Psoas muscle (tissue), 8 donors: ENCODE measurements around the gene FADS2. TPM values are rescaled to one million over a fixed set of nuclear protein-coding genes. Genes with fewer than 3 reads are reported as not detected.

Source experiments
- ATAC-seq, 4 donors: fragments of 200-7000 bp; cut with Tn5 transposase; one replicate each; pipeline ENCODE4 v1.9.1; 2020; ENCODE audit warnings: moderate library complexity in 3 of 4, mild to moderate bottlenecking in 2 of 4
- DNase-seq, 2 donors: peaks; one replicate each; pipeline ENCODE4 v3.0.0-alpha.2; 2020
- H3K27ac ChIP-seq: fragments of 200-600 bp; one replicate; pipeline ENCODE4 v1.8.0; 2022
- H3K27me3 ChIP-seq, 3 donors: fragments of 200-600 bp in 1 of 3; one replicate each; pipeline versions ENCODE4 v1.6.1 to v1.8.0; 2013 to 2022; ENCODE audit warnings: low read length in 2 of 3, mild to moderate bottlenecking in 2 of 3, moderate library complexity in 1 of 3; ENCODE audit not compliant: insufficient read depth in 3 of 3
- H3K36me3 ChIP-seq, 2 donors: fragments of 200-600 bp in 1 of 2; one replicate each; pipeline versions ENCODE4 v1.6.1 to v1.8.0; 2013 to 2022; ENCODE audit warnings: low read depth in 1 of 2, mild to moderate bottlenecking in 1 of 2, moderate library complexity in 1 of 2; ENCODE audit not compliant: insufficient read depth in 1 of 2
- H3K4me1 ChIP-seq: fragments of 200-600 bp; one replicate; pipeline ENCODE4 v1.8.0; 2022
- H3K4me3 ChIP-seq: fragments of 200-600 bp; one replicate; pipeline ENCODE4 v1.8.0; 2022; ENCODE audit warnings: mild to moderate bottlenecking
- H3K9me3 ChIP-seq: fragments of 200-600 bp; one replicate; pipeline ENCODE4 v1.8.0; 2022
- CTCF ChIP-seq: fragments of 200-600 bp; IDR thresholded peaks from one replicate; pipeline ENCODE4 v1.8.0; 2022; ENCODE audit warnings: antibody characterized with exemption
- WGBS, 3 donors: extraction: QIAGEN DNeasy Blood & Tissue Kit; methylation state at CpG; one replicate each; pipeline versions ENCODE4 v1.1.6 to v1.1.7; 2013; 5-methylcytosine and 5-hydroxymethylcytosine counted together
- intact Hi-C, 2 donors: fragments of 100-400 bp; cut with DNase I; formaldehyde crosslinking; loops; one replicate each; pipeline versions ENCODE4 v1.11.0 to v1.14.2; 2022
- polyA plus RNA-seq, 3 donors: library from polyadenylated mRNA; stranded (reverse); fragments of 200-250 nt; gene quantifications; one replicate each; pipeline ENCODE4 v1.2.3, GENCODE V29; 2013
- total RNA-seq, 4 donors: library from RNA; stranded (reverse); fragmentation: NEBNext Ultra II Directional in 2 of 4; extraction: Animal tissue kit (Norgen Biotek cat#: 25700) in 2 of 4; gene quantifications; one replicate each; pipeline versions ENCODE4 v1.2.1 to v1.2.4, GENCODE V29; 2021 to 2023
- donor health status: healthy with polysubstance abuse.
- donor health status: DM: no; HTN: no; CAD: no; lungs with moderate emphysema.
- donor health status: Bipolar disorder and iron deficiency.
- donor health status: healthy.
- donor health status: DM: yes; HTN: yes; CAD: no.
- donor health status: DM: no; HTN: no; CAD: no.
- donor health status: DM: no; HTN: no; CAD: no.
- donor health status: DM: yes; HTN: yes; CAD: no.

Gene FADS2
- total and polyA plus RNA-seq, 7 donors, result 2.2 to 8.4 (median 5.5) TPM

- WGBS, 3 donors, result 61 to 73% (median 62%) methylated on average over 13 of the region's 13 CpGs
These were observed 44.2 kb upstream of the FADS2 start for GRCh38 chr11:61783717-61784505.

DNA sequence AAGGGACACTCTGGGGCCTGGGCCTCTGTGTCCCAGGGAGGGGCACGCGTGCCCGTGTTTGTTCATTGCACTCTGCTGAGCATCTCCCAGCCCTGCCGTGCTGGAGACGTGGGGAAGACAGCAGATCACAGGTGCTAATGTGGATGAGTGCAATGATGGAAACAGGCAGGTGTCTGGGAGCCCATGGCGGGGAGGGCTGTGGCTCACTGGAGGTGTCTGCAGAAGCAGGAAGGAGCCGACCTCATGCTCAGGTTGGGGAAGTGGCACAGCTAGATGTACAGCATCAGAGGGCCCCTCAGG lies 43.6 kb upstream of the FADS2 start:
- intact Hi-C loops, result no loop called here
- H3K36me3 ChIP-seq, result peaks cover 0 to 50% of the 10 kb centered on the region in 2 donors
- 65 to 81% (median 74%) methylated on average over 7 of the region's 7 CpGs for WGBS, 3 donors
- no peaks in the 10 kb centered on the region for H3K27me3 ChIP-seq
- ATAC-seq (no peak), DNase-seq (peak in 1 of 2 donors; percentile 39)
- no peaks in the 10 kb centered on the region for H3K9me3 ChIP-seq
- H3K4me1 ChIP-seq, result no peaks in the 10 kb centered on the region
- H3K27ac ChIP-seq, result no peak overlapping the region
- TF ChIP-seq CTCF, result no peak
- no peak overlapping the region for H3K4me3 ChIP-seq

More at GRCh38 chr11:61783717-61784505, 44.2 kb upstream of the FADS2 start:
- ATAC-seq, result no peak
- TF ChIP-seq CTCF, result no peak
- intact Hi-C loops, result no loop called here
- no peaks in the 10 kb centered on the region for H3K9me3 ChIP-seq
- H3K27ac ChIP-seq, result no peak overlapping the region
- H3K4me3 ChIP-seq, result no peak overlapping the region
- no peaks in the 10 kb centered on the region for H3K4me1 ChIP-seq
- H3K36me3 ChIP-seq, result peaks cover 0 to 45% of the 10 kb centered on the region in 2 donors
- DNase-seq, result peak in 1 of 2 donors; percentile 34
- no peaks in the 10 kb centered on the region for H3K27me3 ChIP-seq

- peaks cover under 1% of the 10 kb centered on the region for H3K4me1 ChIP-seq
- TF ChIP-seq CTCF, result no peak
- no peak overlapping the region for H3K4me3 ChIP-seq
- H3K36me3 ChIP-seq, result peaks cover 6 to 61% of the 10 kb centered on the region in 2 donors
- intact Hi-C loops, result no loop called here
- no peaks in the 10 kb centered on the region for H3K9me3 ChIP-seq
- peak in 1 of 2 donors; percentile 46 for DNase-seq
- no peak for ATAC-seq
- no peaks in the 10 kb centered on the region for H3K27me3 ChIP-seq
- WGBS, 3 donors, result 83 to 91% (median 85%) methylated on average over 9 to 11 of the region's 11 CpGs
- no peak overlapping the region for H3K27ac ChIP-seq
These were observed 42.2 kb upstream of the FADS2 start for GRCh38 chr11:61785837-61786402.

DNA sequence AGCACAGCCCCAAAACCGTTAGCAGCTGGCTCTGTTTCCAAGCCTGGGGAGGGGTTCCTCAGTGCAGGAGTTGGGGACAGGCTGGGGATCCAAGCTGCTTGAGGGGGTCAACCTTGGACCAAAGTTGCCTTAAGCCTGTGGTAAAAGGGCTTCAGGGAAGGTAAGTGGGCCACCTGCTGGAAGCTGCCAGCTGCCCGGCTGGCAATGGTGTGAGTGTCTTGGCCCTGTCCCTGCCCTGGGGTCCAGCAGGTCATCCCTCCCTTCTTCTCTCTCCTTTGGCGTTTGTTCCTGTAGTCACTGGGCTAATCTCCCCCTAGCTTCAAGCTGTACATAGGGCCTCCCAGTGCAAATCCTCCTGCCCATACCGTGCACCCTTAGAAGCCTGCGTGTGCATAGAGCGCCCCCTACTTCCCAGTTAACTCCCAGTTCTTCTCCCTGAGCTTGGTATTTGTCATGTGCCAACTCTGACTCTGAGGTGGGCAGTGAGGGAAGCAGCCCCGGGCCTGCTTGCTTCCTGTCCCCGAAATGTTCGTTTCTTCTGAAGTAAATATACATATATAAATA lies 40.1 kb upstream of the FADS2 start:
- intact Hi-C loops, result no loop called here
- 54 to 58% (median 58%) methylated on average over 9 of the region's 9 CpGs for WGBS, 3 donors
- peak; percentile 8 for TF ChIP-seq CTCF
- H3K27ac ChIP-seq, result no peak overlapping the region
- no peaks in the 10 kb centered on the region for H3K9me3 ChIP-seq
- H3K4me1 ChIP-seq, result peaks cover 9% of the 10 kb centered on the region
- DNase-seq (peak in 1 of 2 donors; percentile 19), ATAC-seq (no peak)
- H3K36me3 ChIP-seq, result peaks cover 6 to 61% of the 10 kb centered on the region in 2 donors
- H3K4me3 ChIP-seq, result no peak overlapping the region
- no peaks in the 10 kb centered on the region for H3K27me3 ChIP-seq
